Colonic mucosa (tissue), 4 donors: ENCODE results near the gene PGC. TPM values are rescaled to one million over a fixed set of nuclear protein-coding genes. Genes with fewer than 3 reads are reported as not detected.
"Not testable (repeated sequence)": the region's sequence is repeated elsewhere in the genome, so short reads cannot be mapped to it uniquely, and the experiment has no call there.

Experiments used
- DNase-seq: peaks from one replicate; pipeline ENCODE4 v3.0.0-alpha.2; 2020
- H3K27ac ChIP-seq: fragments of 200-600 bp; one replicate; pipeline ENCODE4 v1.8.0; 2021
- H3K27me3 ChIP-seq: fragments of 200-600 bp; one replicate; pipeline ENCODE4 v1.8.0; 2021
- H3K36me3 ChIP-seq: fragments of 200-600 bp; one replicate; pipeline ENCODE4 v1.8.0; 2021
- H3K4me1 ChIP-seq: fragments of 200-600 bp; one replicate; pipeline ENCODE4 v1.8.0; 2021; ENCODE audit warnings: mild to moderate bottlenecking
- H3K4me3 ChIP-seq: fragments of 200-600 bp; one replicate; pipeline ENCODE4 v1.8.0; 2021
- H3K9ac ChIP-seq, 2 donors: one replicate each; pipeline ENCODE4 v1.7.0; 2013; ENCODE audit warnings: control low read depth in 2 of 2, low read depth in 2 of 2, low read length in 2 of 2
- H3K9me3 ChIP-seq: fragments of 200-600 bp; one replicate; pipeline ENCODE4 v1.8.0; 2021
- intact Hi-C: fragments of 100-400 bp; cut with DNase I; formaldehyde crosslinking; loops from one replicate; pipeline ENCODE4 v1.14.1; 2022
- total RNA-seq, 2 donors: library from RNA; stranded (reverse); fragmentation: NEBNext Ultra II Directional in 1 of 2; extraction: Animal tissue kit (Norgen Biotek cat#: 25700) in 1 of 2; gene quantifications; one replicate each; pipeline ENCODE4 v1.2.1, GENCODE V29; 2021
- TF ChIP-seq, protein P1 (sequence below): fragments of 200-600 bp; IDR thresholded peaks from one replicate; pipeline ENCODE4 v1.8.0; 2022; ENCODE audit warnings: antibody characterized with exemption, mild to moderate bottlenecking
- donor health status: healthy.
- donor health status: DM: no; HTN: no; CAD: no.
- donor health status: DM: no; HTN: no; CAD: no.

The PGC gene
- total RNA-seq, 2 donors from 2014 or later: 1.7 TPM; not detected in 1

DNA sequence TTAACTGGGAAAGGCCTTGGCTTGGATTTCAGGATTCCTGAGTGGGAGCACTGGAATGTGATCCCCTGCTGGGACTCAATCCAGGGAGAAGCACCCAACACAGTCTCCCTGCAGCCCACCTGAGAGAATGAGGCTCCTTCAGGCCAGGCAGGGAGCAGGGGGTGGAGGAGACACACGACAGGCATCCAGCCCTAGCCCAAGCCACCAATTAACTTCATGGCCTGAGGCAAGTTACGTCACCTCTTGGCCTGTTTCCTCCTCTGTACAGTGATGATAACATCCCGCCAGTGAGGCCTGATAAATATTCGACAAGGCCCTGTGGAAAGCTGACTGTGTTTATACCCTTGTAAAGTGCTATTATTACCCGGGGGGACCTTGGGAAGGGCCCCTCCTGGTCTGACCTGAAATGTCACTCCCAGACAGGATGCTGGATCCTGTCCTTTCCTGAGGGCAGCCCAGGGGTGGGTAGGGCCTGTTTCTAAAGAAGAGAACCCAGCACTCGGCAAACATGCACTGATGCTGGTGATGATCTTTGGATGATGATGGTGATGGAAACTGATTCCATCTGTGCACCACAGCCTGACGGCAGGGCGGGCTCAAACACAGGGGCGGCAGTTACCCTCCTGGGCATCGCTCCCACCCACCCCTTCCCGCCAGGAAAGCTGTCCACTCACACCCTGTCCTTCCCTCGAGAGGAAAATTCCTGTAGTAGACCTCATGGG lies 20.1 kb upstream of the PGC start:
- H3K4me1 ChIP-seq: peaks cover 4% of the 10 kb centered on the region
- no peaks in the 10 kb centered on the region for H3K9me3 ChIP-seq
- TF ChIP-seq, protein P1, sequence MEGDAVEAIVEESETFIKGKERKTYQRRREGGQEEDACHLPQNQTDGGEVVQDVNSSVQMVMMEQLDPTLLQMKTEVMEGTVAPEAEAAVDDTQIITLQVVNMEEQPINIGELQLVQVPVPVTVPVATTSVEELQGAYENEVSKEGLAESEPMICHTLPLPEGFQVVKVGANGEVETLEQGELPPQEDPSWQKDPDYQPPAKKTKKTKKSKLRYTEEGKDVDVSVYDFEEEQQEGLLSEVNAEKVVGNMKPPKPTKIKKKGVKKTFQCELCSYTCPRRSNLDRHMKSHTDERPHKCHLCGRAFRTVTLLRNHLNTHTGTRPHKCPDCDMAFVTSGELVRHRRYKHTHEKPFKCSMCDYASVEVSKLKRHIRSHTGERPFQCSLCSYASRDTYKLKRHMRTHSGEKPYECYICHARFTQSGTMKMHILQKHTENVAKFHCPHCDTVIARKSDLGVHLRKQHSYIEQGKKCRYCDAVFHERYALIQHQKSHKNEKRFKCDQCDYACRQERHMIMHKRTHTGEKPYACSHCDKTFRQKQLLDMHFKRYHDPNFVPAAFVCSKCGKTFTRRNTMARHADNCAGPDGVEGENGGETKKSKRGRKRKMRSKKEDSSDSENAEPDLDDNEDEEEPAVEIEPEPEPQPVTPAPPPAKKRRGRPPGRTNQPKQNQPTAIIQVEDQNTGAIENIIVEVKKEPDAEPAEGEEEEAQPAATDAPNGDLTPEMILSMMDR: no peak
- H3K4me3 ChIP-seq: no peak overlapping the region
- peak overlapping the region; percentile 17 for H3K27ac ChIP-seq
- DNase-seq: peak; percentile 68
- H3K36me3 ChIP-seq: no peaks in the 10 kb centered on the region
- H3K27me3 ChIP-seq: no peaks in the 10 kb centered on the region
- intact Hi-C loops: no loop called here
- no peak overlapping the region for H3K9ac ChIP-seq

DNA sequence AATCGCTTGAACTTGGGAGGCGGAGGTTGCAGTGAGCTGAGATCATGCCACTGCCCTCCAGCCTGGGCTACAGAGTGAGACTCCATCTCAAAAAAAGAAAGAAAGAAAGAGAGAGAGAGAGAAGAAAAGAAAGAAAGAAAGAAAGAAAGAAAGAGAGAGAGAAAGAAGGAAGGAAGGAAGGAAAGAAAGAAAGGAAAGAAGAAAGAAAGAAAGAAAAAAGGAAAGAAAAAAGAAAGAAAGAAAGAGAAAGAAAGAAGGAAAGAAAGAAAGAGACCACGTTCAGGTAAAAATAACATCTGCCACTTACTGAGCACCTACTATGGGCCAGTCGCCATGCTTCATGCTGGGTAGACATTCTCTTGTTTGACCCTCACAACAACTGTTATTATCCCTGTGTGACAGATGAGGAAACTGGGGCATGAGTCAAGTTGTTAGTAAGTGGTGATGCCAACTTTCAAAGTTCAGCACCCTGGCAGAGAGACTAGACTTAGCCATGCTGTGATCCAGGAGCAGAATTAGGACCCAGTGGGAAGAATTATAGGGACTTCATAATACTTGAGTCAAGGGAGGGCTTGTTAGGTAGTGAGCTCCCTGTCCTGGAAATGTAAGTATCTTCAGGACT lies 19.0 kb upstream of the PGC start:
- H3K4me1 ChIP-seq, H3K9me3 ChIP-seq, DNase-seq, H3K36me3 ChIP-seq, H3K27me3 ChIP-seq, H3K27ac ChIP-seq, intact Hi-C loops, H3K4me3 ChIP-seq, H3K9ac ChIP-seq: not testable (repeated sequence)

DNA sequence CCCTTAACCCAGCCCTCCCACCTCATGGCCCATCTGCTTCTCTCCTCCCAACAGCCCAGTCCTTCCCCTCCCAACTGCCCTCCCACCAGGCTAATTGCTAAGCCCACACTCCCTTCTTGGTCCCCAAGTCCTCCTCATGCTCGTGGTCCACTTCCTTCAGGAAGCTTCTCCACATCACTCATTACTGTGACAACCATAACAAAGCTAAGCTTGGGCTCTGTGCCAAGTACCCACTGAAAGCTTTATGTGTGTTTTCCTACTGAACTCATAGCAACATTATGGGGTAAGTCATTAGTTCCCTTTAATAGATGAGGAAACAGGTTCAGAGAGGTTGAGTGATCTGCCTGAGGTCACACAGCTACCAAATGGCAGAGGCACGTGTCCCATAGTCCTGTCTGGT lies 16.3 kb upstream of the PGC start:
- no peak for DNase-seq
- Histone ChIP-seq H3K36me3 (no peaks in the 10 kb centered on the region), H3K4me1 (no peaks in the 10 kb centered on the region), H3K9me3 (no peaks in the 10 kb centered on the region), H3K4me3 (no peak overlapping the region), H3K9ac (no peak overlapping the region), H3K27ac (no peak overlapping the region), H3K27me3 (no peaks in the 10 kb centered on the region)
- TF ChIP-seq, protein P1: no peak
- intact Hi-C loops: no loop called here

DNA sequence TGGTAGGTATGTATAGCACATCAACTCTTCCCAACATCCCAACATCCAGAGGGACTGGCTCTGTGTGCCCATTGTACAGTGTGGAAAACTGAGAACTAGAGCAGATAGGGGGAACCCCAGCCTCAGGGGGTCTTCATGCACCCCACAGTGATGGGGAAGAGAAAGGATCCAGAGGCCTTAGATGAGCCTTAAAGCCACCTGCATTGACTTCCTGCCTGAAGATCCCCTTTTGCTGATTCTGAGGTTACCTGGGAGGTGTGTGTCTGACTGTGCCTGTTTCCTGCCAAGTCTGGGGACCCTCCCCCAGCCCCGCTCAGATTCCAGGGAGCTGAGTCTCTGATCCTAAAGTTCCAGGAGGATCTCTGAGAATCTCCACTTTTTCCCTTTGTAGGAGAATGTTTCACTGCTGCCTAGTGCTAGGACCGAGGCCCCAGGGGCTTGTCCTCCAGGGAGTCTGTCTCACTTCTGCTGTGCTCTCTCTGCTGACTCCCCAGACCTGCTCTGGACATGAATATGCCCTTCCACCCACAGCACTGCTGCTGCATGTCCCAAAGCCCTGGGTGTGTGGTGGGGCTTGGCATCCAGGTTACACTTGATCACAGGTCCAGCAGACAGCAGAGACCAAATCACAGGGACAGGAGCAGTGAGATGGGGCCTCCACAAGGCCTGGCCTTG lies 12.8 kb upstream of the PGC start:
- Histone ChIP-seq H3K36me3 (no peaks in the 10 kb centered on the region), H3K27me3 (no peaks in the 10 kb centered on the region), H3K9ac (no peak overlapping the region), H3K4me1 (no peaks in the 10 kb centered on the region), H3K27ac (no peak overlapping the region), H3K4me3 (no peak overlapping the region), H3K9me3 (no peaks in the 10 kb centered on the region)
- no peak for DNase-seq
- intact Hi-C loops: no loop called here
- TF ChIP-seq, protein P1: no peak

DNA sequence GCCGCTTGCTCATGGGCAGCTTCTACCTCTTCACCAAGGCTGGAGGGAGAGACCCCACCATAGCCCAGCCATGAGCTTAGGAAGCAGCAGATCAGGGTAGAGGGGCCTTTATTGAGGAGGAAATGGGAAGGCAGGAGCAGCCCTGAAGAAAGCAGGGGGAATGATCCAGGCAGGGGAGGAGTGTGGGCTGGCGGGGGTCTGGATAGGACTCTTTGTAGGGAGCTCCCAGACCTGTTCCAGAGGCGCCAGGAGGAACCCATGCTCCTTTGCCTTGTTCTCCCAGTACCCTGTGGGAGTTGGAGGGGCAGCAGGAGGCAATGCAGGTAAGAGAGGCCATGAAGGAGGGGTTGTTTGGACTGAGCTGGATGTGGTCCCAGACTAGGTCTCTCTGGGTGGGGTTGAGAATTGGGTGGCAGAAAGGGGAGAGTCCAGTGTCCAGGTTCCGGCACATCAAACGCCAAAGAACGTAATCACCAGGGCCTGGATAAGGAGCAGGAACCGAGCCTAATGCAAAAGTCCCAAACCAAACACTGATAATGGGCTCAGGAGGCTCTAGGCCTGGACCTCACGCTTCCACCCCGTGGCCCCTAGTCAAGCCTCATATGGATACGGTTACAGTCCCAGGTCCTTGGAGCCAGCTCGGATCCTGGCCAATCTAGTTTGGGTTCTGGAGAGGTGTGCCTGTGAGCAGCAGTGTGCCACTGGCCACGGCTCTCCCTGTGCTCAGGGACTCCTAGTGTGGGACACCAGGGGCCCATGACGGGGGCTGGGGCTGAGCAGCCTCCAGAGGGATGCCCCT lies 12.1 kb upstream of the PGC start:
- no peak for DNase-seq
- no peak overlapping the region for H3K27ac ChIP-seq

More for the DNA sequence above, 12.1 kb upstream of the PGC start:
- H3K27me3 ChIP-seq: no peaks in the 10 kb centered on the region
- H3K4me1 ChIP-seq: no peaks in the 10 kb centered on the region
- no peaks in the 10 kb centered on the region for H3K9me3 ChIP-seq
- TF ChIP-seq, protein P1: no peak
- intact Hi-C loops: no loop called here
- no peak overlapping the region for H3K4me3 ChIP-seq
- no peak overlapping the region for H3K9ac ChIP-seq
- H3K36me3 ChIP-seq: no peaks in the 10 kb centered on the region
